Spleen (tissue), 11 donors: ENCODE results near the gene SIPA1L3. TPM values are rescaled to one million over a fixed set of nuclear protein-coding genes. Genes with fewer than 3 reads are reported as not detected.

ENCODE experiments used
- DNase-seq: peaks from one replicate; pipeline ENCODE4 v3.0.0-alpha.2; 2020
- H3K27ac ChIP-seq, 8 donors: fragments of 200-600 bp; sonication (generic) in 7 of 8; 1 replicate in 4 of 8; 2 replicates in 4 of 8; pipeline versions ENCODE4 v1.5.0 to v1.8.0; 2016 to 2021; ENCODE audit warnings: inconsistent platforms in 4 of 8, mild to moderate bottlenecking in 4 of 8, moderate library complexity in 1 of 8
- H3K27me3 ChIP-seq, 7 donors: fragments of 200-600 bp; sonication (generic) in 6 of 7; replicated peaks in 1 of 7; 1 replicate in 4 of 7; 2 replicates in 3 of 7; pipeline versions ENCODE4 v1.5.0 to v1.8.0; 2016 to 2021; ENCODE audit warnings: inconsistent platforms in 3 of 7, mild to moderate bottlenecking in 1 of 7
- H3K36me3 ChIP-seq, 6 donors: fragments of 200-600 bp; sonication (generic) in 5 of 6; 1 replicate in 4 of 6; 2 replicates in 2 of 6; pipeline versions ENCODE4 v1.5.0 to v1.8.0; 2016 to 2021; ENCODE audit warnings: inconsistent platforms in 2 of 6
- H3K4me1 ChIP-seq, 6 donors: fragments of 200-600 bp; sonication (generic) in 5 of 6; 1 replicate in 3 of 6; 2 replicates in 3 of 6; pipeline versions ENCODE4 v1.5.0 to v1.8.0; 2016 to 2021; ENCODE audit warnings: inconsistent platforms in 3 of 6
- H3K4me3 ChIP-seq, 8 donors: fragments of 200-600 bp; sonication (generic) in 7 of 8; 1 replicate in 4 of 8; 2 replicates in 4 of 8; pipeline versions ENCODE4 v1.5.0 to v1.8.0; 2016 to 2021; ENCODE audit warnings: inconsistent platforms in 4 of 8, mild to moderate bottlenecking in 4 of 8, moderate library complexity in 2 of 8
- H3K9me3 ChIP-seq, 8 donors: fragments of 200-600 bp; sonication (generic) in 7 of 8; 1 replicate in 4 of 8; 2 replicates in 4 of 8; pipeline versions ENCODE4 v1.5.0 to v1.8.0; 2016 to 2021; ENCODE audit warnings: inconsistent platforms in 4 of 8
- POLR2A ChIP-seq, 3 donors: fragments of 450-650 bp; IDR thresholded peaks; one replicate each; pipeline ENCODE4 v1.5.1; 2017; ENCODE audit warnings: antibody characterized with exemption in 3 of 3, mild to moderate bottlenecking in 1 of 3
- POLR2AphosphoS5 ChIP-seq, 3 donors: sonication (generic); formaldehyde crosslinking; IDR thresholded peaks; one replicate each; pipeline ENCODE4 v1.5.1; 2017; ENCODE audit warnings: antibody characterized with exemption in 3 of 3
- WGBS, 5 donors: extraction: QIAGEN DNeasy Blood & Tissue Kit in 3 of 5; methylation state at CpG; one replicate each; pipeline versions ENCODE4 v1.1.5 to v1.1.7; 2013 to 2018; 5-methylcytosine and 5-hydroxymethylcytosine counted together
- intact Hi-C: fragments of 100-400 bp; cut with DNase I; formaldehyde crosslinking; loops from one replicate; pipeline ENCODE4 v1.15.0; 2023; ENCODE audit warnings: low total_unique reads
- polyA plus RNA-seq, 3 donors: library from polyadenylated mRNA; stranded (reverse); fragments of 200-250 nt; gene quantifications; one replicate each; pipeline ENCODE4 v1.2.1, GENCODE V29; 2013
- total RNA-seq, 7 donors: library from RNA; depleted of rRNA in 3 of 7; stranded (reverse); fragments of >200 nt in 3 of 7; fragmentation: NEBNext Ultra II Directional in 4 of 7; extraction: Animal tissue kit (Norgen Biotek cat#: 25700) in 4 of 7; gene quantifications; one replicate each; pipeline versions ENCODE4 v1.1.0 to v1.2.1, GENCODE V29; 2016 to 2021
- TF ChIP-seq, protein P1 (sequence below), 11 experiments: fragments of 200-600 bp in 7 of 11; fragments of 450-650 bp in 4 of 11; sonication (generic) in 4 of 11; IDR thresholded peaks in 8 of 11; conservative IDR thresholded peaks in 3 of 11; 1 replicate in 7 of 11; 2 replicates in 4 of 11; pipeline versions ENCODE4 v1.4.0 to v1.8.0; 2016 to 2021; ENCODE audit warnings: antibody characterized with exemption in 11 of 11, inconsistent platforms in 4 of 11, mild to moderate bottlenecking in 1 of 11
- donor health status: healthy with polysubstance abuse.
- donor health status: DM: no; HTN: no; CAD: no; lungs with moderate emphysema.
- donor health status: DM: no; HTN: no; CAD: no.
- donor health status: Bipolar disorder and iron deficiency.
- donor health status: healthy.
- donor health status: DM: no; HTN: no; CAD: no.
- donor health status: DM: yes; HTN: yes; CAD: no.

Gene SIPA1L3
- total and polyA plus RNA-seq, 10 donors = 5.4 to 62.6 (median 40.3) TPM

DNA sequence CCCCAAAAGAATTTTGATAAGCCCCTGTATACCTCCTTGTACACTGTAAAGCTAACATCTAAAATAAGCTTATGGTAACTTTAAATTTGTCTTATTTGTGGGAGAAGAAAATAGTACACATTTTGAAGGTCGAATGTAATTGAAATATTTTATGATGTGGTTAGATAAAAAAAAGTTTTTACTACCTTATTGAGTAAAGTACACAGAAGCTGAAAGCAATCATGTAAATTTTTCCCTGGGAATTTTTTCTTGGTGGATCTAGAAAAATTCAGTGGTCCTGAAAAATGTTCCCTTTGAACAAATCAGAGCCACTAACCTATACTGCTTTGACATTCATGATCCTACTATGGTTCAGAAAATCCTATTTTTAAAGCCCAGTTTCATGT, 46.9 kb downstream of the SIPA1L3 start:
- peak overlapping the region in 2 of 8 donors; percentile 8 to 13 for H3K27ac ChIP-seq
- peaks cover 7 to 76% (median 19%) of the 10 kb centered on the region in 6 donors for H3K4me1 ChIP-seq
- no peak for DNase-seq
- H3K27me3 ChIP-seq = no peaks in the 10 kb centered on the region
- H3K4me3 ChIP-seq = no peak overlapping the region
- peaks cover 0 to 11% (median 2%) of the 10 kb centered on the region in 8 donors for H3K9me3 ChIP-seq
- H3K36me3 ChIP-seq = no peaks in the 10 kb centered on the region
- 10 to 41% (median 31%) methylated on average over 1 of the region's 1 CpG for WGBS, 5 donors
- TF ChIP-seq, protein P1, sequence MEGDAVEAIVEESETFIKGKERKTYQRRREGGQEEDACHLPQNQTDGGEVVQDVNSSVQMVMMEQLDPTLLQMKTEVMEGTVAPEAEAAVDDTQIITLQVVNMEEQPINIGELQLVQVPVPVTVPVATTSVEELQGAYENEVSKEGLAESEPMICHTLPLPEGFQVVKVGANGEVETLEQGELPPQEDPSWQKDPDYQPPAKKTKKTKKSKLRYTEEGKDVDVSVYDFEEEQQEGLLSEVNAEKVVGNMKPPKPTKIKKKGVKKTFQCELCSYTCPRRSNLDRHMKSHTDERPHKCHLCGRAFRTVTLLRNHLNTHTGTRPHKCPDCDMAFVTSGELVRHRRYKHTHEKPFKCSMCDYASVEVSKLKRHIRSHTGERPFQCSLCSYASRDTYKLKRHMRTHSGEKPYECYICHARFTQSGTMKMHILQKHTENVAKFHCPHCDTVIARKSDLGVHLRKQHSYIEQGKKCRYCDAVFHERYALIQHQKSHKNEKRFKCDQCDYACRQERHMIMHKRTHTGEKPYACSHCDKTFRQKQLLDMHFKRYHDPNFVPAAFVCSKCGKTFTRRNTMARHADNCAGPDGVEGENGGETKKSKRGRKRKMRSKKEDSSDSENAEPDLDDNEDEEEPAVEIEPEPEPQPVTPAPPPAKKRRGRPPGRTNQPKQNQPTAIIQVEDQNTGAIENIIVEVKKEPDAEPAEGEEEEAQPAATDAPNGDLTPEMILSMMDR (IDR thresholded peaks at IDR 0.05 in 8 of 11, conservative IDR thresholded peaks at IDR 0.05 in 3 of 11) = no peak
- TF ChIP-seq POLR2AphosphoS5 (IDR thresholded peaks at IDR 0.05) = no peak
- no peak for TF ChIP-seq POLR2A (IDR thresholded peaks at IDR 0.05)
- intact Hi-C loops = no loop called here

DNA sequence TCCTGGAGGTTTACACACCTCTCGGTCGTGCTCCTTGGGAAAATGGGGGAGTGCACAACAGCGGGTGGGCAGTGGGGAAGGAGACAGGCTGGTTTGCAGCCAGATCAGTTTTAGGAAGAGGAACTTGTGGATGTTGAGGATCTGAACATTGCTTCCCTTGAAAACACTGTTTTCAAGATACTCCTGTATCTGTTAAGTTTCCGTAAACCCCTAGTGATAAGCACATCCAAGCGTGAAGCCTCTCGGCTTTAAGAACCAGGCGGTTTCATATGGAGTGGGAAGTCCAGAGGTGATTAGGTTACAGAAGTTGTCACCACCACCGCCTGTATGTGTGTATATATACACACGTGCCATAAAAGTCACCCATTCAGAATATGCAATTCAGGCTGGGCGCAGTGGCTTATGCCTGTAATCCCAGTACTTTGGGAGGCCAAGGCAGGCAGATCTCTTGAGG, 47.4 kb downstream of the SIPA1L3 start:
- no peak for TF ChIP-seq POLR2A (IDR thresholded peaks at IDR 0.05)
- TF ChIP-seq, protein P1 (IDR thresholded peaks at IDR 0.05 in 8 of 11, conservative IDR thresholded peaks at IDR 0.05 in 3 of 11) = no peak
- TF ChIP-seq POLR2AphosphoS5 (IDR thresholded peaks at IDR 0.05) = no peak
- no peak for DNase-seq
- no peaks in the 10 kb centered on the region for H3K36me3 ChIP-seq
- 58 to 76% (median 74%) methylated on average over 10 of the region's 10 CpGs for whole genome bisulfite sequencing, 5 donors
- intact Hi-C loops = no loop called here
- H3K9me3 ChIP-seq = peaks cover 0 to 12% (median 2%) of the 10 kb centered on the region in 8 donors
- H3K27me3 ChIP-seq = no peaks in the 10 kb centered on the region
- H3K4me1 ChIP-seq = peaks cover 10 to 82% (median 24%) of the 10 kb centered on the region in 6 donors
- H3K27ac ChIP-seq = peak overlapping the region in 2 of 8 donors; percentile 8 to 13
- H3K4me3 ChIP-seq = no peak overlapping the region

DNA sequence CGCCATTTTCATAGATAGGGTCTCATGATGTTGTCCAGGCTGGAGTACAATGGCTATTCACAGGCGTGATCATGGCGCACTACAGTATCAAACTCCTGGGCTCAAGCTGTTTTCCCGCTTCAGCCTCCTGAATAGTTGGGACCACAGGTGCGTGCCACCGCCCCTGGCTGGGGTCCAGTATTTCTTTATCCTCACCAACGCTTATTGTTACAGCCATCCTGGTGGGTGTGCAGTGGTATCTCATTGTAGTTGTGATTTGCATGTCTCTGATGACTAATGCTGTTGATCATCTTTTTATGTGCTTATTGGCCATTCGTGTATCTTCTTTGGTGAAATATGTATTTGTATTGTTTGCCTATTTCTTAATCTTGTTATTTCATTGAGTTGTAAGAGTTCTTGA, 49.0 kb downstream of the SIPA1L3 start:
- TF ChIP-seq POLR2AphosphoS5 (IDR thresholded peaks at IDR 0.05) (no peak), POLR2A (IDR thresholded peaks at IDR 0.05) (no peak)
- TF ChIP-seq, protein P1 (IDR thresholded peaks at IDR 0.05 in 8 of 11, conservative IDR thresholded peaks at IDR 0.05 in 3 of 11) = no peak
- H3K27me3 ChIP-seq = no peaks in the 10 kb centered on the region
- peaks cover 0 to 17% (median 6%) of the 10 kb centered on the region in 8 donors for H3K9me3 ChIP-seq
- H3K36me3 ChIP-seq = no peaks in the 10 kb centered on the region
- 86 to 91% (median 90%) methylated on average over 8 of the region's 8 CpGs for WGBS, 5 donors
- H3K4me1 ChIP-seq = peaks cover 11 to 88% (median 27%) of the 10 kb centered on the region in 6 donors
- intact Hi-C loops = no loop called here
- H3K27ac ChIP-seq = no peak overlapping the region
- DNase-seq = no peak
- H3K4me3 ChIP-seq = no peak overlapping the region

DNA sequence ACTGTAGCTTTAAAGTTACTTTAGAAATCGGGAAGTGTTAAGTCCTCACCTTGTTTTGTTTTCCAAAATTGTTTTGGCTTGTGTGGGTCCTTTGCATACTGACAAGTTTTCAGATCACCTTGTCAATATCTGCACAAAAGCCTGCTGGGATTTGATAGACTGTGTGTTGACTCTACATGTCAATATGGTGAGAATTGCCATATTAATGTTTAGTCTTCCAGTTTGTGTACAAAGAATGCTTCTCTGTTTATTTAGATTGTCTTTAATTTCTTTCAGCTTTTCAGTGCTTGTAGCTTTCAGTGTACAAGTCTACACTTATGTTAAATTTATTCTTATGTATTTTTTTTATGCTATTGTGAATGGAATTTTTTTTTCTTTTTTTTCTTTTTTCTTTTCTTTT, 50.2 kb downstream of the SIPA1L3 start:
- WGBS, 5 donors = 89 to 96% (median 93%) methylated on average over 1 of the region's 1 CpG
- Histone ChIP-seq H3K4me3 (no peak overlapping the region), H3K9me3 (peaks cover 0 to 27% (median 18%) of the 10 kb centered on the region in 8 donors), H3K27ac (no peak overlapping the region), H3K36me3 (no peaks in the 10 kb centered on the region), H3K4me1 (peaks cover 8 to 86% (median 17%) of the 10 kb centered on the region in 6 donors), H3K27me3 (no peaks in the 10 kb centered on the region)
- no peak for TF ChIP-seq POLR2AphosphoS5 (IDR thresholded peaks at IDR 0.05)
- TF ChIP-seq, protein P1 (IDR thresholded peaks at IDR 0.05 in 8 of 11, conservative IDR thresholded peaks at IDR 0.05 in 3 of 11) = no peak
- no peak for TF ChIP-seq POLR2A (IDR thresholded peaks at IDR 0.05)
- intact Hi-C loops = no loop called here
- no peak for DNase-seq
